OCI-LY7 (cell line): ENCODE results near the gene NCAM2. TPM values are rescaled to one million over a fixed set of nuclear protein-coding genes. Genes with fewer than 3 reads are reported as not detected.
"Not testable (repeated sequence)": the region's sequence is repeated elsewhere in the genome, so short reads cannot be mapped to it uniquely, and the experiment has no call there.

ENCODE experiments used
- BruUV-seq: library from RNA; stranded (reverse); fragments of 400-500 nt; replicated peaks from 2 replicates; lab custom pipeline; 2021; lab: Mats Ljungman, UMichigan
- CTCF ChIA-PET: fragments of 300-600 bp; sonication (Branson Sonifier 250); formaldehyde crosslinking; loops from one replicate; lab custom pipeline; 2022; ENCODE audit warnings: antibody characterized with exemption; ENCODE audit not compliant: unreplicated experiment; lab: Charles Lee
- POLR2A ChIA-PET: fragments of 300-600 bp; sonication (Branson Sonifier 250); formaldehyde crosslinking; loops from one replicate; lab custom pipeline; 2022; ENCODE audit warnings: antibody characterized with exemption; lab: Charles Lee
- DNase-seq: peaks from one replicate; pipeline ENCODE4 v3.0.0-alpha.2; 2015; ENCODE audit warnings: low spot score
- H2AFZ ChIP-seq: fragments of 200-600 bp; sonication (generic), shearing (Covaris generic); 2 replicates; pipeline ENCODE4 v1.6.1; 2014; ENCODE audit warnings: mild to moderate bottlenecking, antibody characterized with exemption, low read length, moderate library complexity
- H3K27ac ChIP-seq: fragments of 200-600 bp; sonication (generic); 2 replicates; pipeline ENCODE4 v1.5.1; 2014; ENCODE audit warnings: mixed run types, low read depth, mild to moderate bottlenecking, moderate library complexity, low read length, inconsistent platforms; ENCODE audit not compliant: poor library complexity, severe bottlenecking
- H3K36me3 ChIP-seq: fragments of 200-600 bp; sonication (generic); 2 replicates; pipeline ENCODE4 v1.6.1; 2014; ENCODE audit warnings: mild to moderate bottlenecking, antibody characterized with exemption, low read length, moderate library complexity, mixed read lengths; ENCODE audit not compliant: insufficient read depth
- H3K4me1 ChIP-seq: fragments of 200-600 bp; sonication (generic); 2 replicates; pipeline ENCODE4 v1.5.1; 2014; ENCODE audit warnings: mild to moderate bottlenecking, low read length; ENCODE audit not compliant: insufficient read depth, poor library complexity, severe bottlenecking
- H3K4me2 ChIP-seq: fragments of 200-600 bp; sonication (generic); 2 replicates; pipeline ENCODE4 v1.6.1; 2014; ENCODE audit warnings: mild to moderate bottlenecking, low read length
- H3K4me3 ChIP-seq: fragments of 200-600 bp; sonication (generic); 2 replicates; pipeline ENCODE4 v1.5.1; 2014; ENCODE audit warnings: mild to moderate bottlenecking, low read depth, low read length; ENCODE audit not compliant: poor library complexity, severe bottlenecking
- H3K79me2 ChIP-seq: fragments of 200-600 bp; sonication (generic); 2 replicates; pipeline ENCODE4 v1.6.1; 2016; ENCODE audit warnings: low read depth, mild to moderate bottlenecking, low read length, moderate library complexity, mixed read lengths; ENCODE audit not compliant: insufficient read depth
- H3K9me2 ChIP-seq: fragments of 200-600 bp; sonication (generic); 2 replicates; pipeline ENCODE4 v1.6.1; 2016; ENCODE audit warnings: mild to moderate bottlenecking, low read length, mixed read lengths; ENCODE audit not compliant: insufficient read depth
- H3K9me3 ChIP-seq: fragments of 200-600 bp; sonication (generic); 2 replicates; pipeline ENCODE4 v1.6.1; 2014; ENCODE audit warnings: mild to moderate bottlenecking, mixed run types, low read length, mixed read lengths
- H4K20me1 ChIP-seq: fragments of 200-600 bp; sonication (generic); 2 replicates; pipeline ENCODE4 v1.6.1; 2014; ENCODE audit warnings: mild to moderate bottlenecking, antibody characterized with exemption, low read length, moderate library complexity, mixed read lengths; ENCODE audit not compliant: insufficient read depth
- CTCF ChIP-seq: fragments of 200-600 bp; sonication (generic); conservative IDR thresholded peaks from 2 replicates; pipeline ENCODE4 v1.5.1; 2014; ENCODE audit warnings: mild to moderate bottlenecking, antibody characterized with exemption, low read length, moderate library complexity, mixed read lengths
- EZH2phosphoT487 ChIP-seq: fragments of 200-600 bp; sonication (generic); IDR thresholded peaks from 2 replicates; pipeline ENCODE4 v1.6.1; 2018; ENCODE audit warnings: low read depth, borderline replicate concordance, mild to moderate bottlenecking, mixed run types, antibody characterized with exemption, low read length, moderate library complexity, mixed read lengths
- intact Hi-C: fragments of 100-400 bp; cut with micrococcal nuclease; formaldehyde crosslinking; loops from one replicate; pipeline ENCODE4 v1.10.0; 2022; ENCODE audit not compliant: unreplicated experiment
- total RNA-seq, 2 experiments: library from RNA; depleted of rRNA in 1 of 2; stranded (reverse); fragments of >200 nt in 1 of 2; shearing (Covaris generic) in 1 of 2; gene quantifications; 2 replicates each; pipeline ENCODE4 v1.2.3, GENCODE V29; 2014 to 2022

NCAM2 gene
- total RNA-seq, 2 experiments from 2014 or later: not detected

DNA sequence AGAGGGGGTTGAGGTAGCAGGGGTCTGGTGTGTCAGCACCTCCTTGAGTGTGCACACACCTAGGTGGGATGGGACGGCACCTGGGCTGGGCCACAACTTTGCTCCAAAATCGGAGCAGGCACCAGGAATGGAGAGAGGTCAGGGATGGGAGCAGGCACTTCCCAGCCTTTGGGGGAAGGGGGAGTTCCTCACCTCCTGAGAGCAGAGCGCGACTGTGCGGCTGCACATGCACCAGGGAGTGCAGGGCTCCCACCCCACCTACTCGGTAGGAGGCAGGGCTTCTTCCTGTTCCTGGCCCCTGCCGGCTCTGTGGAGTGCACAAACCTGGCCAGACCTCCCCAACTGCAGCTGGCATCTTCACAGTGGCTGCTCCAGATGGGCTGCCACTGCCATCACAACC is 399.3 kb downstream of the NCAM2 start:
- TF ChIP-seq EZH2phosphoT487 (no peak), CTCF (no peak)
- Histone ChIP-seq H3K9me3 (0 out of 2 replicates have a peak, but pooled peaks cover 12% of the 10 kb centered on the region), H3K9me2 (no peaks in the 10 kb centered on the region), H3K36me3 (no peaks in the 10 kb centered on the region), H4K20me1 (no peaks in the 10 kb centered on the region), H3K4me1 (no peaks in the 10 kb centered on the region), H3K4me2 (no peak overlapping the region), H3K79me2 (no peaks in the 10 kb centered on the region), H3K27ac (no peak overlapping the region), H3K4me3 (no peak overlapping the region), H2AFZ (no peak overlapping the region)
- intact Hi-C loops: no loop called here
- BruUV-seq: no TSS peak
- no peak for DNase-seq
- POLR2A ChIA-PET: no interaction called here
- CTCF ChIA-PET: no interaction called here

DNA sequence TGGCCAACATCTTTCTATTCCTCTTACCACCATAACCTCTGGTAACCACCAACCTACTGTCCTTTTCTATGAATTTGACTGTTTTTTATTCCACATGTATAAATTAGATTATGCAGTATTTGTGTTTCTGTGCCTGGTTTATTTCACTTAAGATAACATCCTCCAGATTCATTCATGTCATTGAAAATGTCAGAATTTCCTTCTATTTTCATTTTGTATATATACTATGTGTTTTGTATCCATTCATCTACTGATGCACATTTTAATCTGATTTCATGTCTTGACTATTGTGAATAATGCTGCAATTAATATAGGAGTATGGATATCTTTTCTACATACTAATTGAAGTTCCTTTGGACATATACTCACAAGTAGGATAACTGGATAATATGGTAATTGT is 403.2 kb downstream of the NCAM2 start:
- intact Hi-C loops: no loop called here
- H3K79me2 ChIP-seq: no peaks in the 10 kb centered on the region
- no peak overlapping the region for H3K4me2 ChIP-seq
- CTCF ChIA-PET: no interaction called here
- no TSS peak for BruUV-seq
- no peaks in the 10 kb centered on the region for H3K9me2 ChIP-seq
- H3K27ac ChIP-seq: no peak overlapping the region
- no peaks in the 10 kb centered on the region for H4K20me1 ChIP-seq
- POLR2A ChIA-PET: no interaction called here
- TF ChIP-seq EZH2phosphoT487 (no peak), CTCF (no peak)
- no peaks in the 10 kb centered on the region for H3K4me1 ChIP-seq
- DNase-seq: no peak
- peaks cover 24% of the 10 kb centered on the region; the same call in 1 of the 2 replicates for H3K9me3 ChIP-seq
- no peak overlapping the region for H3K4me3 ChIP-seq
- no peaks in the 10 kb centered on the region for H3K36me3 ChIP-seq
- H2AFZ ChIP-seq: no peak overlapping the region

GRCh38 chr21:21402187-21402586 is 404.0 kb downstream of the NCAM2 start:
- H3K4me3 ChIP-seq, H3K79me2 ChIP-seq, intact Hi-C loops, H4K20me1 ChIP-seq, H3K9me2 ChIP-seq, BruUV-seq, DNase-seq, CTCF ChIA-PET, POLR2A ChIA-PET, H3K27ac ChIP-seq, H2AFZ ChIP-seq, H3K36me3 ChIP-seq, H3K4me2 ChIP-seq, H3K4me1 ChIP-seq: not testable (repeated sequence)
- peaks cover 24% of the 10 kb centered on the region; the same call in 1 of the 2 replicates for H3K9me3 ChIP-seq

DNA sequence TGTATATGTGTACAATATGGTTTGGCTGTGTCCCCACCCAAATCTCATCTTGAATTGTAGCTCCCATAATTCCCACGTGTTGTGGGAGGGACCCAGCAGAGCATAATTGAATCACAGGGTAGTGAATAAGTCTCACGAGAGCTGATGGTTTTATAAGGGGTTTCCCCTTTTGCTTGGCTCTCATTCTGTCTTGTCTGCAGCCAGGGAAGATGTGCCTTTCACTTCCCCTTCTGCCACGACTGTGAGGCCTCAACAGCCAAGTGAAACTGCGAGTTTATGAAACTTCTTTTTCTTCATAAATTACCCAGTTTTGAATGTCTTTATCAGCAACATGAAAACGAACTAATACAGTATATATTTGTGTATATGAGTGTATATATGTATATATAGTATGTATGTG is 406.1 kb downstream of the NCAM2 start:
- H3K9me3 ChIP-seq: peaks cover 28% of the 10 kb centered on the region
- H3K4me1 ChIP-seq, H2AFZ ChIP-seq, H3K4me2 ChIP-seq, BruUV-seq, H3K27ac ChIP-seq, intact Hi-C loops, DNase-seq, H3K79me2 ChIP-seq, POLR2A ChIA-PET, H3K36me3 ChIP-seq, CTCF ChIA-PET, H4K20me1 ChIP-seq, H3K9me2 ChIP-seq, H3K4me3 ChIP-seq: not testable (repeated sequence)
